GM19239 (cell line): ENCODE results near the gene NT5DC4.

Experiments
- DNase-seq: peaks from one replicate; pipeline ENCODE4 v3.0.0; 2011; ENCODE audit warnings: low spot score; ENCODE audit not compliant: insufficient read length
- FAIRE-seq: peaks from 2 replicates; lab custom pipeline; 2011; peaks lifted over from hg19 to GRCh38; lab: Jason Lieb, UNC

NT5DC4 gene

GRCh38 chr2:112749755-112750559 lies 29.1 kb downstream of the NT5DC4 start:
- FAIRE-seq (peak; percentile 94), DNase-seq (peak; percentile 60)

- DNase-seq, result no peak
- no peak for FAIRE-seq
Observed at GRCh38 chr2:112750560-112750843, 29.7 kb downstream of the NT5DC4 start.

GRCh38 chr2:112751451-112752197 lies 30.8 kb downstream of the NT5DC4 start:
- FAIRE-seq (no peak), DNase-seq (no peak)

- no peak for FAIRE-seq
Observed at GRCh38 chr2:112752667-112753066, 31.8 kb downstream of the NT5DC4 start.

GRCh38 chr2:112754564-112754963 lies 33.7 kb downstream of the NT5DC4 start:
- DNase-seq, result no peak

More at GRCh38 chr2:112752667-112753066, 31.8 kb downstream of the NT5DC4 start:
- DNase-seq, result no peak

GRCh38 chr2:112755444-112755843 lies 34.6 kb downstream of the NT5DC4 start:
- DNase-seq, result no peak
- no peak for FAIRE-seq

More at GRCh38 chr2:112754564-112754963, 33.7 kb downstream of the NT5DC4 start:
- no peak for FAIRE-seq

- DNase-seq (no peak), FAIRE-seq (no peak)
Observed at GRCh38 chr2:112756207-112756606, 35.4 kb downstream of the NT5DC4 start.

GRCh38 chr2:112757265-112757664 lies 36.4 kb downstream of the NT5DC4 start:
- no peak for FAIRE-seq

GRCh38 chr2:112758711-112759110 lies 37.9 kb downstream of the NT5DC4 start:
- no peak for DNase-seq
- no peak for FAIRE-seq

More at GRCh38 chr2:112757265-112757664, 36.4 kb downstream of the NT5DC4 start:
- no peak for DNase-seq

GRCh38 chr2:112760149-112760548 lies 39.3 kb downstream of the NT5DC4 start:
- no peak for DNase-seq
- no peak for FAIRE-seq

GRCh38 chr2:112762276-112762675 lies 41.5 kb downstream of the NT5DC4 start:
- FAIRE-seq (no peak), DNase-seq (no peak)

GRCh38 chr2:112764071-112765044 lies 43.5 kb downstream of the NT5DC4 start, which contains the start of gene CKAP2L:
Gene CKAP2L (minus strand): TSS chr2:112764609. CDS start chr2:112764598, 11 bp downstream.
- DNase-seq (peak; percentile 89), FAIRE-seq (peak; percentile 92)

GRCh38 chr2:112765251-112765650 lies 44.4 kb downstream of the NT5DC4 start:
- DNase-seq (no peak), FAIRE-seq (peak; percentile 53)

GRCh38 chr2:112767693-112768330 lies 47.0 kb downstream of the NT5DC4 start:
- DNase-seq, result no peak

GRCh38 chr2:112768432-112768831 lies 47.6 kb downstream of the NT5DC4 start:
- FAIRE-seq (no peak), DNase-seq (no peak)

More at GRCh38 chr2:112767693-112768330, 47.0 kb downstream of the NT5DC4 start:
- no peak for FAIRE-seq

- FAIRE-seq, result peak; percentile 64
Observed at GRCh38 chr2:112772322-112772721, 51.5 kb downstream of the NT5DC4 start.

GRCh38 chr2:112772911-112773475 lies 52.2 kb downstream of the NT5DC4 start:
- DNase-seq, result no peak
- no peak for FAIRE-seq

More at GRCh38 chr2:112772322-112772721, 51.5 kb downstream of the NT5DC4 start:
- DNase-seq, result no peak

- DNase-seq (no peak), FAIRE-seq (no peak)
Observed at GRCh38 chr2:112773556-112773955, 52.7 kb downstream of the NT5DC4 start.
